PC-3 (cell line): Measurements from ENCODE around the gene SLC43A2. TPM values are rescaled to one million over a fixed set of nuclear protein-coding genes. Genes with fewer than 3 reads are reported as not detected.

Experiments used
- ATAC-seq: fragments of 200-7000 bp; cut with Tn5 transposase; 2 replicates; pipeline ENCODE4 v1.9.1; 2020; ENCODE audit warnings: mild to moderate bottlenecking, moderate library complexity
- BruUV-seq: library from RNA; stranded (reverse); fragments of 400-500 nt; replicated peaks from 2 replicates; lab custom pipeline; 2021; lab: Mats Ljungman, UMichigan
- CTCF ChIA-PET: fragments of 300-600 bp; sonication (Branson Sonifier 250); formaldehyde crosslinking; loops from one replicate; lab custom pipeline; 2022; ENCODE audit warnings: antibody characterized with exemption; lab: Charles Lee
- POLR2A ChIA-PET: fragments of 300-600 bp; sonication (Branson Sonifier 250); formaldehyde crosslinking; loops from one replicate; lab custom pipeline; 2022; ENCODE audit warnings: antibody characterized with exemption; ENCODE audit not compliant: unreplicated experiment; lab: Charles Lee
- DNase-seq: peaks from one replicate; pipeline ENCODE4 v3.0.0-alpha.2; 2015
- H2AFZ ChIP-seq: fragments of 300-600 bp; sonication (generic); 2 replicates; pipeline ENCODE4 v1.6.0; 2016; ENCODE audit warnings: antibody characterized with exemption, low read length
- H3F3A ChIP-seq: fragments of 300-600 bp; sonication (generic); one replicate; pipeline ENCODE4 v1.6.0; 2017; ENCODE audit warnings: antibody characterized with exemption, low read length, control low read depth, mild to moderate bottlenecking; ENCODE audit not compliant: unreplicated experiment
- H3K27ac ChIP-seq: fragments of 300-600 bp; sonication (generic); 2 replicates; pipeline ENCODE4 v1.5.1; 2016; ENCODE audit warnings: mild to moderate bottlenecking, low read length
- H3K27me3 ChIP-seq: fragments of 300-600 bp; sonication (generic); 2 replicates; pipeline ENCODE4 v1.6.1; 2016; ENCODE audit warnings: low read length, mixed read lengths
- H3K36me3 ChIP-seq: fragments of 300-600 bp; sonication (generic); 2 replicates; pipeline ENCODE4 v1.6.1; 2016; ENCODE audit warnings: low read depth, mixed run types, low read length, mixed read lengths
- H3K4me1 ChIP-seq: fragments of 300-600 bp; sonication (generic); 2 replicates; pipeline ENCODE4 v1.5.1; 2016; ENCODE audit warnings: low read length; ENCODE audit not compliant: insufficient read depth
- H3K4me2 ChIP-seq: fragments of 300-600 bp; sonication (generic); 2 replicates; pipeline ENCODE4 v1.6.0; 2016; ENCODE audit warnings: low read length
- H3K4me3 ChIP-seq: fragments of 300-600 bp; sonication (generic); 2 replicates; pipeline ENCODE4 v1.5.1; 2016; ENCODE audit warnings: mild to moderate bottlenecking, low read length, mixed read lengths
- H3K79me2 ChIP-seq: fragments of 300-600 bp; sonication (generic); 2 replicates; pipeline ENCODE4 v1.6.1; 2017; ENCODE audit warnings: low read length, mixed read lengths
- H3K9ac ChIP-seq: fragments of 300-600 bp; sonication (generic); 2 replicates; pipeline ENCODE4 v1.6.0; 2016; ENCODE audit warnings: mild to moderate bottlenecking, low read length
- H3K9me2 ChIP-seq: fragments of 300-600 bp; sonication (generic); replicated peaks from 2 replicates; pipeline ENCODE4 v1.6.1; 2016; ENCODE audit warnings: mixed run types, low read length, mixed read lengths
- H3K9me3 ChIP-seq: fragments of 300-600 bp; sonication (generic); 2 replicates; pipeline ENCODE4 v1.6.1; 2016; ENCODE audit warnings: low read length, mixed read lengths
- H4K20me1 ChIP-seq: fragments of 300-600 bp; sonication (generic); 2 replicates; pipeline ENCODE4 v1.6.1; 2016; ENCODE audit warnings: low read length, mixed read lengths
- EZH2 ChIP-seq: fragments of 300-600 bp; sonication (generic); IDR thresholded peaks from one replicate; pipeline ENCODE4 v1.6.1; 2017; ENCODE audit warnings: antibody characterized with exemption, mild to moderate bottlenecking, low read length; ENCODE audit not compliant: unreplicated experiment
- EZH2phosphoT487 ChIP-seq: fragments of 300-600 bp; sonication (generic); IDR thresholded peaks from 2 replicates; pipeline ENCODE4 v1.6.1; 2018; ENCODE audit warnings: mild to moderate bottlenecking, antibody characterized with exemption, low read length, borderline replicate concordance
- intact Hi-C: fragments of 100-400 bp; cut with micrococcal nuclease; formaldehyde crosslinking; loops from 2 replicates; pipeline ENCODE4 v1.9.0; 2023
- total RNA-seq: library from RNA; depleted of rRNA; stranded (reverse); fragments of >200 nt; gene quantifications from 2 replicates; pipeline ENCODE4 v1.2.3, GENCODE V29; 2014
- TF ChIP-seq, protein P1 (sequence below): fragments of 300-600 bp; sonication (generic); conservative IDR thresholded peaks from 2 replicates; pipeline ENCODE4 v1.5.1; 2017; ENCODE audit warnings: antibody characterized with exemption, low read depth, mild to moderate bottlenecking, low read length

SLC43A2 gene
- total RNA-seq, 1 experiment from 2014 or later, result 6.2 TPM

- ATAC-seq (no peak), DNase-seq (no peak)
- BruUV-seq, result no TSS peak
- no peaks in the 10 kb centered on the region; the same call in 1 of the 2 replicates for H3K36me3 ChIP-seq
- H3K9me2 ChIP-seq, result no peaks in the 10 kb centered on the region
- CTCF ChIA-PET, result no interaction called here
- H3K27ac ChIP-seq, result no peak overlapping the region
- no peak overlapping the region for H3K4me2 ChIP-seq
- peaks cover 24% of the 10 kb centered on the region for H3K4me1 ChIP-seq
- intact Hi-C loops, result no loop called here
- no peaks in the 10 kb centered on the region for H3F3A ChIP-seq
- no peak overlapping the region for H2AFZ ChIP-seq
- no peaks in the 10 kb centered on the region for H4K20me1 ChIP-seq
- H3K27me3 ChIP-seq, result no peaks in the 10 kb centered on the region
- no peaks in the 10 kb centered on the region for H3K9me3 ChIP-seq
- H3K4me3 ChIP-seq, result no peak overlapping the region
- TF ChIP-seq, protein P1, sequence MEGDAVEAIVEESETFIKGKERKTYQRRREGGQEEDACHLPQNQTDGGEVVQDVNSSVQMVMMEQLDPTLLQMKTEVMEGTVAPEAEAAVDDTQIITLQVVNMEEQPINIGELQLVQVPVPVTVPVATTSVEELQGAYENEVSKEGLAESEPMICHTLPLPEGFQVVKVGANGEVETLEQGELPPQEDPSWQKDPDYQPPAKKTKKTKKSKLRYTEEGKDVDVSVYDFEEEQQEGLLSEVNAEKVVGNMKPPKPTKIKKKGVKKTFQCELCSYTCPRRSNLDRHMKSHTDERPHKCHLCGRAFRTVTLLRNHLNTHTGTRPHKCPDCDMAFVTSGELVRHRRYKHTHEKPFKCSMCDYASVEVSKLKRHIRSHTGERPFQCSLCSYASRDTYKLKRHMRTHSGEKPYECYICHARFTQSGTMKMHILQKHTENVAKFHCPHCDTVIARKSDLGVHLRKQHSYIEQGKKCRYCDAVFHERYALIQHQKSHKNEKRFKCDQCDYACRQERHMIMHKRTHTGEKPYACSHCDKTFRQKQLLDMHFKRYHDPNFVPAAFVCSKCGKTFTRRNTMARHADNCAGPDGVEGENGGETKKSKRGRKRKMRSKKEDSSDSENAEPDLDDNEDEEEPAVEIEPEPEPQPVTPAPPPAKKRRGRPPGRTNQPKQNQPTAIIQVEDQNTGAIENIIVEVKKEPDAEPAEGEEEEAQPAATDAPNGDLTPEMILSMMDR, result no peak
- TF ChIP-seq EZH2phosphoT487 (no peak), EZH2 (no peak)
- H3K9ac ChIP-seq, result no peak overlapping the region
- POLR2A ChIA-PET, result no interaction called here
- no peaks in the 10 kb centered on the region for H3K79me2 ChIP-seq
Observed at GRCh38 chr17:1646199-1646875, 17.7 kb upstream of the SLC43A2 start.

GRCh38 chr17:1645207-1646171 is 16.9 kb upstream of the SLC43A2 start, which contains the start of gene SCARF1:
TSS of gene SCARF1 (minus strand) at chr17:1645732. CDS start at chr17:1645697, 35 bp downstream.
- no peak for DNase-seq
- ChIA-PET POLR2A (no interaction called here), CTCF (no interaction called here)
- Histone ChIP-seq H3K36me3 (no peaks in the 10 kb centered on the region), H3K27me3 (no peaks in the 10 kb centered on the region), H3K4me2 (no peak within 1 kb of the TSS), H2AFZ (no peak within 1 kb of the TSS), H4K20me1 (no peaks in the 10 kb centered on the region), H3K27ac (no peak within 1 kb of the TSS), H3F3A (no peaks in the 10 kb centered on the region), H3K9ac (no peak within 1 kb of the TSS), H3K4me3 (no peak within 1 kb of the TSS), H3K9me2 (no peaks in the 10 kb centered on the region), H3K79me2 (no peaks in the 10 kb centered on the region), H3K9me3 (no peaks in the 10 kb centered on the region), H3K4me1 (peaks cover 24% of the 10 kb centered on the region)
- no peak for ATAC-seq
- TF ChIP-seq EZH2 (no peak), EZH2phosphoT487 (no peak)
- TF ChIP-seq, protein P1, result no peak
- intact Hi-C loops, result no loop called here
- no TSS peak for BruUV-seq
